Thyroid gland (tissue), 4 donors: ENCODE measurements around the gene ANTKMT. TPM values are rescaled to one million over a fixed set of nuclear protein-coding genes. Genes with fewer than 3 reads are reported as not detected.

ENCODE experiments used
- DNase-seq, 2 donors: peaks; one replicate each; pipeline ENCODE4 v3.0.0-alpha.2; 2019
- H3K27ac ChIP-seq, 3 donors: fragments of 200-600 bp; sonication (generic); 1 replicate in 2 of 3; 2 replicates in 1 of 3; pipeline ENCODE4 v1.5.1; 2016 to 2019; ENCODE audit warnings: mild to moderate bottlenecking in 1 of 3, moderate library complexity in 1 of 3
- H3K27me3 ChIP-seq: fragments of 200-600 bp; sonication (generic); one replicate; pipeline ENCODE4 v1.5.1; 2019
- H3K36me3 ChIP-seq, 2 donors: fragments of 200-600 bp; sonication (generic); one replicate each; pipeline ENCODE4 v1.5.1; 2016 to 2019
- H3K4me1 ChIP-seq, 2 donors: fragments of 200-600 bp; sonication (generic); one replicate each; pipeline ENCODE4 v1.5.1; 2017 to 2019
- H3K4me3 ChIP-seq, 3 donors: fragments of 200-600 bp; sonication (generic); replicated peaks in 1 of 3; 1 replicate in 2 of 3; 2 replicates in 1 of 3; pipeline ENCODE4 v1.5.1; 2016; ENCODE audit warnings: mild to moderate bottlenecking in 1 of 3
- H3K9me3 ChIP-seq: fragments of 200-600 bp; sonication (generic); one replicate; pipeline ENCODE4 v1.5.1; 2017
- CTCF ChIP-seq, 6 experiments: fragments of 200-600 bp in 3 of 6; fragments of 450-650 bp in 3 of 6; sonication (generic) in 3 of 6; IDR thresholded peaks; one replicate each; pipeline ENCODE4 v1.5.1; 2016 to 2019; ENCODE audit warnings: antibody characterized with exemption in 6 of 6, mild to moderate bottlenecking in 2 of 6, inconsistent platforms in 1 of 6, moderate library complexity in 1 of 6
- POLR2A ChIP-seq, 2 donors: fragments of 450-650 bp; IDR thresholded peaks; one replicate each; pipeline ENCODE4 v1.6.1; 2017; ENCODE audit warnings: antibody characterized with exemption in 2 of 2, mild to moderate bottlenecking in 2 of 2, moderate library complexity in 1 of 2
- WGBS, 2 donors: methylation state at CpG; one replicate each; pipeline ENCODE4 v1.1.5; 2017; 5-methylcytosine and 5-hydroxymethylcytosine counted together
- intact Hi-C: fragments of 100-400 bp; cut with DNase I; formaldehyde crosslinking; loops from one replicate; pipeline ENCODE4 v1.15.1; 2023
- total RNA-seq, 4 donors: library from RNA; depleted of rRNA; stranded (reverse); fragments of >200 nt; gene quantifications; one replicate each; pipeline ENCODE4 v1.2.3, GENCODE V29; 2016

The ANTKMT gene
- total RNA-seq, 4 donors from 2014 or later: 56.4 to 109 (median 63.8) TPM

DNA sequence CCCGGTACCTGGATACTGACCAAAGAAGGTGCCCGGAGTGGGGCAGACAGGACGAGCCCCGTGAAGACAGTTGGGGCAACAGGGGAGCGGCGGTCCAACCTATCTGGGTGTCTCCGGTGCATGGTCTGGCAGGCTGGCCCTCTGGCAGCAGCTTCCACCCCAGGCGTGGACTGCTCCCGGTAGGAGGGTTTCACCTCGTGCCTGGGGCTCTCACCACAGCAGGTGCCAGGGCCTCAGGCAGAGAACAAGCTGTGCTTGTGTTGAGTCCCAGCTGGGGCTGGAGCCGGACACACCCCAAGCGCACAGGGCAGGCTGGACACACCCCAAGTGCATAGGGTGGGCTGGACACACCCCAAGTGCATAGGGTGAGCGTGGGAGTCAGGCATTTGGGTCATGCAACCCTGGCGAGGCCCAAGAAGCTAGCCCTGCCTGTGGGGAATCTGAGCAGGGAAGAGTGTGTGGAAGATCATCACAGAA lies 13.8 kb upstream of the ANTKMT start:
- DNase-seq: no peak
- Histone ChIP-seq H3K27ac (no peak overlapping the region), H3K36me3 (no peaks in the 10 kb centered on the region), H3K27me3 (peaks cover 13% of the 10 kb centered on the region), H3K4me3 (no peak overlapping the region), H3K9me3 (no peaks in the 10 kb centered on the region), H3K4me1 (peaks cover 0 to 9% of the 10 kb centered on the region in 2 donors)
- intact Hi-C loops: loop anchor here (10.0 kb wide), 1 partner anchor 488 kb away; no protein-coding TSS in a partner anchor
- 37 to 60% methylated on average over 4 to 7 of the region's 14 CpGs for WGBS, 2 donors
- no peak for TF ChIP-seq POLR2A (IDR thresholded peaks at IDR 0.05)
- TF ChIP-seq CTCF (IDR thresholded peaks at IDR 0.05): no peak

GRCh38 chr16:708019-708418 lies 12.9 kb upstream of the ANTKMT start:
- Histone ChIP-seq H3K4me1 (peaks cover 0 to 9% of the 10 kb centered on the region in 2 donors), H3K4me3 (no peak overlapping the region), H3K9me3 (no peaks in the 10 kb centered on the region), H3K36me3 (no peaks in the 10 kb centered on the region), H3K27me3 (peaks cover 13% of the 10 kb centered on the region), H3K27ac (no peak overlapping the region)
- TF ChIP-seq CTCF (IDR thresholded peaks at IDR 0.05) (no peak), POLR2A (IDR thresholded peaks at IDR 0.05) (no peak)
- 39 to 64% methylated on average over 3 of the region's 3 CpGs for WGBS, 2 donors
- DNase-seq: no peak
- intact Hi-C loops: loop anchor here (10.0 kb wide), 1 partner anchor 487 kb away; no protein-coding TSS in a partner anchor

DNA sequence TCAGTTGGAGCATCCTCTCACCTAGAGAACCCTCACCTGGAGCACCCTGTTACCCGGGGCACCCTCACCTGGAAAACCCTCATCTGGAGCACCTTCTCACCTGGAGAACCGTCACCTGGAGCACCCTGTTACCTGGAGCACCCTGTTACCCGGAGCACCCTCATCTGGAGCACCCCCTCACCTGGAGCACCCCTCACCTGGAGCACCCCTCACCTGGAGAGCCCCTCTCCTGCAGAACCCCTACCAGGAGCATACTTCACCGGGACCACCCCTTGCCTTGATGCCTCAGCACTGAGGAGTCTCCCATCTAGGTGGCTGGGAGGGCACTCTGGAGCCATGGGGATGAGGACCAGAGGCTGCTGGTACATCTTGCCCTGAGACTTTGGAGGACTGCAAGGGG lies 12.0 kb upstream of the ANTKMT start:
- no peak overlapping the region for H3K27ac ChIP-seq
- H3K27me3 ChIP-seq: peaks cover 10% of the 10 kb centered on the region
- no peaks in the 10 kb centered on the region for H3K36me3 ChIP-seq
- TF ChIP-seq CTCF (IDR thresholded peaks at IDR 0.05): no peak
- no peak for TF ChIP-seq POLR2A (IDR thresholded peaks at IDR 0.05)
- 50 to 84% methylated on average over 2 to 4 of the region's 4 CpGs for WGBS, 2 donors
- H3K9me3 ChIP-seq: no peaks in the 10 kb centered on the region
- intact Hi-C loops: loop anchor here (10.0 kb wide), 1 partner anchor 486 kb away; no protein-coding TSS in a partner anchor
- H3K4me3 ChIP-seq: no peak overlapping the region
- H3K4me1 ChIP-seq: peaks cover 0 to 9% of the 10 kb centered on the region in 2 donors
- no peak for DNase-seq

DNA sequence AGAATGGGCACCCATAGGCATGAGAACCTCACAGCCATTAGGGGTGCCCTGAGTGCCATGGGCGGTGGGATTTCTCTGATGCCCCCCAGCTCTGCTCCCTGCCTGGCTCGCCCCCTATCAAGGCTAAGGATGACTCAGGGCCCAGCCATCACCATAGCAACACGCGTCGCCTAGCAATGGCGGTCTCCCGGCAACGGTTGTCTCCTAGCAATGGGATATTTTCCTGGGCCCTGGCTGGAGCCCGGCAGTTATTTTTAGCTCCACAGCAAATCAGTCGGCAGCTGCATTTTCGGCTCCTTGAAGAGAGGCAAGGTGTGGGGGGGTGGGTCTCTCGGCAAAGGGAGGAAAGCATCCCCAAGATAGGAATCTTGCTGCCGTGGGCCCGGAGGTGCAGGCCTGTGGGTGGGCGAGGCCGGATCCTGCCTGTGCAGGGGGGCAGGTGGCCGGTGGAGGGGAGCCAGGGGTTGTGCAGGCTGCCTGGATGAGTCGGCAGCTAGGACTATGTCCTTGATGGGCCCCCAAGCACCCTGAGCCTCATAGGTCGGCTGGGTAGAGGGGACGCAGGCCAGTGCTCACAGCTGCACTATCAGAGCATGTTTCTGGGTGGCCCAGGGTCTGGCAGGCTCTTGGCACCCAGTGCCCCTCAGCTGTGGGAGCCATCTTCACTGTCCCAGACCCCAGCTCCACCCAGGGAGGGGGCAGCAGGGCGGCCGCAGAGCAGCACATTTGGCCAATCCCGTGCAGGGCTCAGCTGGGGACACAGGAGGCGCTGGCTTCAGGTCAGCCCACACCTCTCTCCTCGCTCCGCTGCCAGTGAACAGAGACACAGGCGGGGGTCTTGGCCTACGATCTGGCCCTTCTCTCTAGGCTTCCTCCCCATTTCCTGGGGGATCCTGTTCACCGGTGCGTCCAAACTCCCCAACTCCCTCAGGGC lies 11.1 kb upstream of the ANTKMT start:
- DNase-seq: no peak
- H3K36me3 ChIP-seq: no peaks in the 10 kb centered on the region
- no peak overlapping the region for H3K4me3 ChIP-seq
- H3K27me3 ChIP-seq: peaks cover 6% of the 10 kb centered on the region
- H3K9me3 ChIP-seq: no peaks in the 10 kb centered on the region
- intact Hi-C loops: loop anchor here (2.0 to 10.0 kb wide), 3 partner anchors 75 to 485 kb away; no protein-coding TSS in a partner anchor
- H3K27ac ChIP-seq: no peak overlapping the region
- WGBS, 2 donors: 28% methylated on average over 12 to 26 of the region's 30 CpGs
- peaks cover 5 to 16% of the 10 kb centered on the region in 2 donors for H3K4me1 ChIP-seq
- no peak for TF ChIP-seq POLR2A (IDR thresholded peaks at IDR 0.05)
- no peak for TF ChIP-seq CTCF (IDR thresholded peaks at IDR 0.05)
